K562 (cell line): ENCODE data around the gene LRRC71. TPM values are rescaled to one million over a fixed set of nuclear protein-coding genes. Genes with fewer than 3 reads are reported as not detected.
A peak's percentile ranks its signal among the peaks of the same experiment; 100 is the strongest.

Experiments
- ATAC-seq: fragments of 200-7000 bp; cut with Tn5 transposase; 3 replicates; pipeline ENCODE4 v1.9.1; 2020; ENCODE audit warnings: moderate library complexity
- BruUV-seq: library from RNA; stranded (reverse); fragments of 400-500 nt; replicated peaks from 2 replicates; lab custom pipeline; 2021; lab: Mats Ljungman, UMichigan
- CTCF ChIA-PET: fragments of 300-600 bp; formaldehyde crosslinking; extraction: SDS; loops from one replicate; lab custom pipeline; 2021; ENCODE audit warnings: low intra/inter-chr PET ratio; lab: Yijun Ruan, JAX
- POLR2A ChIA-PET: fragments of 300-600, 350-650 bp; sonication (Branson Sonifier 250); formaldehyde crosslinking; extraction: SDS; loops from one replicate; lab custom pipeline; 2021; ENCODE audit warnings: antibody characterized with exemption, inconsistent platforms; lab: Yijun Ruan, JAX
- DNase-seq, 4 experiments: peaks; one replicate each; pipeline versions ENCODE4 v3.0.0 to v3.0.0-alpha.2; 2011 to 2018; ENCODE audit warnings: low spot score in 3 of 4, mixed read lengths in 3 of 4; ENCODE audit errors: extremely low read depth in 1 of 4
- FAIRE-seq: peaks from 2 replicates; lab custom pipeline; 2011; peaks lifted over from hg19 to GRCh38; lab: Jason Lieb, UNC
- H2AFZ ChIP-seq: 2 replicates; pipeline ENCODE4 v1.6.0; 2011; ENCODE audit warnings: low read depth, low read length, control low read depth, inconsistent platforms
- H3K27ac ChIP-seq: fragments of 200-600 bp; 3 replicates; pipeline ENCODE4 v1.8.0; 2011; ENCODE audit warnings: low read depth, mild to moderate bottlenecking, control low read depth, inconsistent platforms, low read length, moderate library complexity, mixed read lengths; ENCODE audit errors: extremely low read depth
- H3K27me3 ChIP-seq, 2 experiments: fragments of 300-600 bp in 1 of 2; 2 replicates in 1 of 2; 3 replicates in 1 of 2; pipeline versions ENCODE4 v1.6.0 to v1.8.0; 2011; ENCODE audit warnings: inconsistent platforms in 2 of 2, low read length in 2 of 2, mild to moderate bottlenecking in 1 of 2, mixed read lengths in 1 of 2, moderate library complexity in 1 of 2; ENCODE audit not compliant: control insufficient read depth in 2 of 2, insufficient read depth in 2 of 2
- H3K36me3 ChIP-seq: fragments of 300-600 bp; 3 replicates; pipeline ENCODE4 v1.8.0; 2011; ENCODE audit warnings: mild to moderate bottlenecking, low read length, inconsistent platforms; ENCODE audit not compliant: control insufficient read depth, insufficient read depth
- H3K4me1 ChIP-seq, 2 experiments: fragments of 200-600 bp in 1 of 2; replicated peaks in 1 of 2; 2 replicates in 1 of 2; 3 replicates in 1 of 2; pipeline versions ENCODE4 v1.5.1 to v1.8.0; 2011; ENCODE audit warnings: inconsistent platforms in 2 of 2, low read length in 2 of 2, mild to moderate bottlenecking in 1 of 2, mixed read lengths in 1 of 2, moderate library complexity in 1 of 2; ENCODE audit not compliant: control insufficient read depth in 2 of 2, insufficient read depth in 2 of 2
- H3K4me2 ChIP-seq: 2 replicates; pipeline ENCODE4 v1.6.1; 2011; ENCODE audit warnings: low read length, control low read depth, inconsistent platforms, mixed read lengths; ENCODE audit not compliant: insufficient read depth
- H3K4me3 ChIP-seq: fragments of 200-600 bp; sonication (generic), shearing (Covaris generic); 2 replicates; pipeline ENCODE4 v1.5.1; 2016; ENCODE audit warnings: control low read depth, inconsistent platforms
- H3K79me2 ChIP-seq: fragments of 200-600 bp; 3 replicates; pipeline ENCODE4 v1.8.0; 2011; ENCODE audit warnings: low read length, inconsistent platforms; ENCODE audit not compliant: control insufficient read depth, insufficient read depth
- H3K9ac ChIP-seq, 2 experiments: 2 replicates each; pipeline versions ENCODE4 v1.6.0 to v1.6.1; 2011; ENCODE audit warnings: low read depth in 2 of 2, low read length in 2 of 2, control low read depth in 1 of 2, inconsistent platforms in 1 of 2, mild to moderate bottlenecking in 1 of 2, mixed read lengths in 1 of 2; ENCODE audit not compliant: insufficient read depth in 1 of 2
- H3K9me1 ChIP-seq: one replicate; pipeline ENCODE4 v1.6.0; 2011; ENCODE audit warnings: inconsistent platforms, mild to moderate bottlenecking, low read length, moderate library complexity; ENCODE audit not compliant: control insufficient read depth, insufficient read depth
- H3K9me3 ChIP-seq: replicated peaks from 2 replicates; pipeline ENCODE4 v1.5.1; 2011; ENCODE audit warnings: low read depth, low read length, inconsistent platforms; ENCODE audit not compliant: control insufficient read depth, insufficient read depth
- H4K20me1 ChIP-seq: replicated peaks from 2 replicates; pipeline ENCODE4 v1.6.1; 2011; ENCODE audit warnings: low read length, inconsistent platforms, mixed read lengths; ENCODE audit not compliant: control insufficient read depth, insufficient read depth
- ARID2 ChIP-seq: fragments of 450-650 bp; IDR thresholded peaks from 2 replicates; pipeline ENCODE4 v1.6.1; 2017; ENCODE audit warnings: antibody characterized with exemption, mild to moderate bottlenecking
- ATF4 ChIP-seq: fragments of 450-650 bp; formaldehyde crosslinking; IDR thresholded peaks from 2 replicates; pipeline ENCODE4 v1.4.0; 2022; ENCODE audit warnings: mild to moderate bottlenecking, moderate library complexity
- CEBPG ChIP-seq, 3 experiments: fragments of 200-800 bp in 1 of 3; sonication (Bioruptor generic) in 1 of 3; sonication (generic) in 1 of 3; formaldehyde crosslinking in 1 of 3; IDR thresholded peaks in 2 of 3; conservative IDR thresholded peaks in 1 of 3; 2 replicates each; pipeline versions ENCODE4 v1.6.1 to v1.8.0; 2016 to 2022; ENCODE audit warnings: missing compliant biosample characterization in 2 of 3, missing genetic modification characterization in 2 of 3, mild to moderate bottlenecking in 1 of 3, missing genetic modification reagents in 1 of 3
- ELF1 ChIP-seq: fragments of 200-800 bp; sonication (Bioruptor generic); IDR thresholded peaks from 2 replicates; pipeline ENCODE4 v1.6.1; 2016; ENCODE audit warnings: missing genetic modification characterization, missing compliant biosample characterization
- JUND ChIP-seq, 2 experiments: IDR thresholded peaks; 2 replicates in 1 of 2; 3 replicates in 1 of 2; pipeline ENCODE4 v1.6.1; 2011; ENCODE audit warnings: borderline replicate concordance in 2 of 2, low read depth in 2 of 2, low read length in 2 of 2, improper control_type of control experiment in 1 of 2, missing biosample characterization in 1 of 2, missing genetic modification characterization in 1 of 2, missing genetic modification reagents in 1 of 2
- KAT7 ChIP-seq: sonication (generic); formaldehyde crosslinking; IDR thresholded peaks from 2 replicates; pipeline ENCODE4 v1.8.0; 2022; ENCODE audit warnings: missing genetic modification reagents, mild to moderate bottlenecking, borderline replicate concordance
- MITF ChIP-seq: IDR thresholded peaks from 2 replicates; pipeline ENCODE4 v1.6.1; 2014; ENCODE audit warnings: antibody characterized with exemption
- RUNX1 ChIP-seq: sonication (generic); IDR thresholded peaks from 2 replicates; pipeline ENCODE4 v1.6.1; 2016; ENCODE audit warnings: antibody characterized with exemption, low read depth
- SAP30 ChIP-seq: fragments of 200-600 bp; sonication (generic); IDR thresholded peaks from 2 replicates; pipeline ENCODE4 v1.6.1; 2012; ENCODE audit warnings: borderline replicate concordance, low read depth, mild to moderate bottlenecking, moderate library complexity, low read length, control low read depth, inconsistent platforms; ENCODE audit not compliant: insufficient read depth, poor library complexity, severe bottlenecking
- SMARCA4 ChIP-seq: fragments of 450-650 bp; IDR thresholded peaks from 2 replicates; pipeline ENCODE4 v1.6.1; 2016
- SMARCE1 ChIP-seq: fragments of 450-650 bp; IDR thresholded peaks from 2 replicates; pipeline ENCODE4 v1.7.1; 2016; ENCODE audit warnings: mild to moderate bottlenecking
- SOX6 ChIP-seq: fragments of 450-650 bp; IDR thresholded peaks from 2 replicates; pipeline ENCODE4 v1.6.1; 2014; ENCODE audit warnings: mild to moderate bottlenecking
- SRF ChIP-seq, 2 experiments: fragments of 250-450, 450-650 bp in 1 of 2; sonication (Bioruptor Pico) in 1 of 2; sonication (generic) in 1 of 2; formaldehyde crosslinking; IDR thresholded peaks; 2 replicates each; pipeline versions ENCODE4 v1.5.0 to v1.5.1; 2020 to 2022; ENCODE audit warnings: mild to moderate bottlenecking in 1 of 2, missing genetic modification reagents in 1 of 2
- ZNF212 ChIP-seq: fragments of 450-650 bp; formaldehyde crosslinking; IDR thresholded peaks from 2 replicates; pipeline ENCODE4 v1.4.0; 2020; ENCODE audit warnings: mild to moderate bottlenecking
- ZNF311 ChIP-seq: fragments of 250-450 bp; sonication (Bioruptor Pico); IDR thresholded peaks from 2 replicates; pipeline ENCODE4 v1.4.0; 2020; ENCODE audit warnings: mild to moderate bottlenecking, moderate library complexity
- ZNF436 ChIP-seq: fragments of 250-450, 450-650 bp; sonication (Bioruptor Pico); formaldehyde crosslinking; IDR thresholded peaks from 2 replicates; pipeline ENCODE4 v1.7.0; 2020; ENCODE audit warnings: mild to moderate bottlenecking
- ZZZ3 ChIP-seq: fragments of 450-650 bp; IDR thresholded peaks from 2 replicates; pipeline ENCODE4 v1.6.1; 2016; ENCODE audit warnings: antibody characterized with exemption, mild to moderate bottlenecking, moderate library complexity
- WGBS: fragments of 100-300 bp; shearing (Covaris generic); methylation state at CpG from one replicate; pipeline ENCODE4 v1.1.6; 2016; ENCODE audit warnings: low coverage, mixed read lengths; ENCODE audit not compliant: insufficient coverage; ENCODE audit errors: missing lambda C conversion rate; 5-methylcytosine and 5-hydroxymethylcytosine counted together
- in situ Hi-C: fragments of 300-500 bp; cut with MboI; formaldehyde crosslinking; loops from 4 replicates; pipeline ENCODE4 v1.15.0; 2018; ENCODE audit warnings: inconsistent platforms, mixed read lengths
- intact Hi-C: fragments of 100-400 bp; cut with micrococcal nuclease; formaldehyde crosslinking; loops from 2 replicates; pipeline ENCODE4 v1.14.2; 2022
- polyA plus RNA-seq, 8 experiments: library from polyadenylated mRNA; depleted of rRNA in 4 of 8; stranded (reverse) in 5 of 8; unstranded in 3 of 8; fragments of >200 nt; fragmentation: Nextera tagmentation in 2 of 8; fragmentation: Illumina TruSeq in 1 of 8; extraction: Ambion mirVana in 2 of 8; extraction: Trizol in 1 of 8; gene quantifications; 2 replicates each; pipeline versions ENCODE4 v1.2.1 to v1.2.3, GENCODE V29; 2011 to 2014; ENCODE audit warnings: inconsistent platforms in 1 of 8, missing spikeins in 1 of 8
- total RNA-seq, 7 experiments: library from RNA; depleted of rRNA in 6 of 7; stranded (reverse); fragments of >200 nt in 6 of 7; fragmentation: Illumina TruSeq in 2 of 7; extraction: Trizol in 2 of 7; gene quantifications; 2 replicates each; pipeline versions ENCODE4 v1.2.1 to v1.2.3, GENCODE V29; 2011 to 2021; ENCODE audit warnings: low replicate concordance in 1 of 7
- TF ChIP-seq, protein P1 (sequence below): fragments of 450-650 bp; IDR thresholded peaks from 2 replicates; pipeline ENCODE4 v1.6.1; 2016; ENCODE audit warnings: mild to moderate bottlenecking

LRRC71 gene
- total and polyA plus RNA-seq, 9 of the 15 experiments (the other 6 are each of a cell fraction or from before 2014, with no cell fraction given): 0.06 to 1.2 (median 0.51) TPM; not detected in 1

GRCh38 chr1:156959414-156959813 lies 39.0 kb downstream of the LRRC71 start:
- H3K4me1 ChIP-seq: peaks cover 15 to 41% of the 10 kb centered on the region in 2 experiments
- no peaks in the 10 kb centered on the region for H3K27me3 ChIP-seq
- ChIA-PET CTCF (no interaction called here), POLR2A (interaction anchor here (0.5 to 3.3 kb wide), 8 partner anchors 10 to 289 kb away, joined by 3 to 26 read pairs (median 3); no protein-coding TSS in a partner anchor)
- no peak overlapping the region for H2AFZ ChIP-seq
- H3K79me2 ChIP-seq: no peaks in the 10 kb centered on the region
- no peaks in the 10 kb centered on the region for H3K9me3 ChIP-seq
- no peak overlapping the region for H3K4me3 ChIP-seq
- H3K27ac ChIP-seq: peak overlapping the region; percentile 23; the same call in 1 of the 3 replicates
- peak overlapping the region; percentile 2; the same call in 1 of the 2 replicates for H3K4me2 ChIP-seq
- 0 out of 4 replicates have a peak overlapping the region, but pooled peaks of 1 of the 2 experiments have one; percentile 15 for H3K9ac ChIP-seq
- peaks cover 59% of the 10 kb centered on the region; the same call in 2 of the 3 replicates for H3K36me3 ChIP-seq
- intact Hi-C loops: loop anchor here (1.0 to 2.0 kb wide), 3 partner anchors 31 to 86 kb away; partner anchors contain the start of gene ARHGEF11
- ATAC-seq (peak; percentile 56), DNase-seq (peak in 2 of 4 experiments; percentile 43 to 44), FAIRE-seq (peak; percentile 57)
- WGBS: 19% methylated on average over 2 of the region's 2 CpGs
- in situ Hi-C loops: loop anchor here (10.0 kb wide), 1 partner anchor 195 kb away; no protein-coding TSS in a partner anchor
- H4K20me1 ChIP-seq: no peaks in the 10 kb centered on the region
- no TSS peak for BruUV-seq
- no peaks in the 10 kb centered on the region for H3K9me1 ChIP-seq
- peak in 1 of 2 experiments; percentile 77; a peak in 1 of 4 replicates for TF ChIP-seq SRF (CRISPR knock-in tag; IDR thresholded peaks at IDR 0.05)
- TF ChIP-seq, protein P1, sequence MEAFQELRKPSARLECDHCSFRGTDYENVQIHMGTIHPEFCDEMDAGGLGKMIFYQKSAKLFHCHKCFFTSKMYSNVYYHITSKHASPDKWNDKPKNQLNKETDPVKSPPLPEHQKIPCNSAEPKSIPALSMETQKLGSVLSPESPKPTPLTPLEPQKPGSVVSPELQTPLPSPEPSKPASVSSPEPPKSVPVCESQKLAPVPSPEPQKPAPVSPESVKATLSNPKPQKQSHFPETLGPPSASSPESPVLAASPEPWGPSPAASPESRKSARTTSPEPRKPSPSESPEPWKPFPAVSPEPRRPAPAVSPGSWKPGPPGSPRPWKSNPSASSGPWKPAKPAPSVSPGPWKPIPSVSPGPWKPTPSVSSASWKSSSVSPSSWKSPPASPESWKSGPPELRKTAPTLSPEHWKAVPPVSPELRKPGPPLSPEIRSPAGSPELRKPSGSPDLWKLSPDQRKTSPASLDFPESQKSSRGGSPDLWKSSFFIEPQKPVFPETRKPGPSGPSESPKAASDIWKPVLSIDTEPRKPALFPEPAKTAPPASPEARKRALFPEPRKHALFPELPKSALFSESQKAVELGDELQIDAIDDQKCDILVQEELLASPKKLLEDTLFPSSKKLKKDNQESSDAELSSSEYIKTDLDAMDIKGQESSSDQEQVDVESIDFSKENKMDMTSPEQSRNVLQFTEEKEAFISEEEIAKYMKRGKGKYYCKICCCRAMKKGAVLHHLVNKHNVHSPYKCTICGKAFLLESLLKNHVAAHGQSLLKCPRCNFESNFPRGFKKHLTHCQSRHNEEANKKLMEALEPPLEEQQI: no peak
- TF ChIP-seq ATF4 (CRISPR knock-in tag): no peak
- no peak for TF ChIP-seq SMARCE1
- no peak for TF ChIP-seq ZZZ3
- TF ChIP-seq ZNF311: no peak
- no peak for TF ChIP-seq SOX6
- TF ChIP-seq JUND (IDR thresholded peaks at IDR 0.05; ENCODE audit: borderline replicate concordance, low read depth, low read length): no peak
- 0 out of 3 replicates have a peak, but pooled peaks have one; percentile 7 for TF ChIP-seq JUND (tag; IDR thresholded peaks at IDR 0.05; ENCODE audit: borderline replicate concordance, low read depth, low read length)
- TF ChIP-seq RUNX1: no peak
- no peak for TF ChIP-seq CEBPG (CRISPR knock-in tag; IDR thresholded peaks at IDR 0.05)
- no peak for TF ChIP-seq CEBPG (tag; conservative IDR thresholded peaks at IDR 0.05 in 1 of 2, IDR thresholded peaks at IDR 0.05 in 1 of 2)
- TF ChIP-seq ELF1 (tag): no peak
- no peak for TF ChIP-seq ARID2
- no peak for TF ChIP-seq ZNF212 (CRISPR knock-in tag)
- TF ChIP-seq KAT7: no peak
- no peak for TF ChIP-seq ZNF436
- TF ChIP-seq SMARCA4: no peak
- no peak for TF ChIP-seq MITF
- TF ChIP-seq SAP30: no peak
